A673 (cell line): ENCODE results near the gene MYOCD. TPM values are rescaled to one million over a fixed set of nuclear protein-coding genes. Genes with fewer than 3 reads are reported as not detected.

Experiments
- BruUV-seq: library from RNA; stranded (reverse); fragments of 400-500 nt; replicated peaks from 2 replicates; lab custom pipeline; 2021; lab: Mats Ljungman, UMichigan
- CTCF ChIA-PET: fragments of 300-600 bp; sonication (Branson Sonifier 250); formaldehyde crosslinking; loops from one replicate; lab custom pipeline; 2022; ENCODE audit warnings: antibody characterized with exemption; lab: Charles Lee
- POLR2A ChIA-PET: fragments of 300-600 bp; sonication (Branson Sonifier 250); formaldehyde crosslinking; loops from one replicate; lab custom pipeline; 2022; ENCODE audit warnings: antibody characterized with exemption; ENCODE audit not compliant: low non-redundant PET; lab: Charles Lee
- DNase-seq: peaks from one replicate; pipeline ENCODE4 v3.0.0-alpha.2; 2015; ENCODE audit warnings: low spot score
- H3K27ac ChIP-seq: fragments of 200-600 bp; sonication (generic); 2 replicates; pipeline ENCODE4 v1.5.1; 2016; ENCODE audit warnings: mixed run types, low read depth, mild to moderate bottlenecking, mixed read lengths, antibody characterized with exemption, low read length; ENCODE audit not compliant: poor library complexity, severe bottlenecking
- H3K27me3 ChIP-seq: fragments of 200-600 bp; sonication (generic); replicated peaks from 2 replicates; pipeline ENCODE4 v1.6.1; 2017; ENCODE audit warnings: mixed run types, low read depth, mild to moderate bottlenecking, mixed read lengths, antibody characterized with exemption, low read length; ENCODE audit not compliant: insufficient read depth, poor library complexity
- H3K36me3 ChIP-seq: fragments of 200-600 bp; sonication (generic); 2 replicates; pipeline ENCODE4 v1.6.1; 2016; ENCODE audit warnings: mixed run types, mild to moderate bottlenecking, mixed read lengths, antibody characterized with exemption, low read length; ENCODE audit not compliant: insufficient read depth, poor library complexity, severe bottlenecking
- H3K4me1 ChIP-seq: fragments of 200-600 bp; sonication (generic); 2 replicates; pipeline ENCODE4 v1.6.1; 2017; ENCODE audit warnings: mixed run types, mild to moderate bottlenecking, mixed read lengths, antibody characterized with exemption, low read length; ENCODE audit not compliant: insufficient read depth, poor library complexity, severe bottlenecking
- H3K4me3 ChIP-seq: fragments of 200-600 bp; sonication (generic); 2 replicates; pipeline ENCODE4 v1.5.1; 2016; ENCODE audit warnings: low read depth, mixed run types, mild to moderate bottlenecking, mixed read lengths, low read length; ENCODE audit not compliant: poor library complexity, severe bottlenecking
- H3K9me3 ChIP-seq: fragments of 200-600 bp; sonication (generic); 2 replicates; pipeline ENCODE4 v1.6.1; 2016; ENCODE audit warnings: mixed run types, low read depth, mild to moderate bottlenecking, mixed read lengths, antibody characterized with exemption, low read length; ENCODE audit not compliant: poor library complexity, severe bottlenecking
- EZH2 ChIP-seq: fragments of 200-600 bp; sonication (generic); IDR thresholded peaks from 2 replicates; pipeline ENCODE4 v1.6.1; 2017; ENCODE audit warnings: borderline replicate concordance, low read depth, mild to moderate bottlenecking, mixed read lengths, antibody characterized with exemption, low read length; ENCODE audit not compliant: poor library complexity, severe bottlenecking
- intact Hi-C: fragments of 100-400 bp; cut with micrococcal nuclease; formaldehyde crosslinking; loops from one replicate; pipeline ENCODE4 v1.10.0; 2022; ENCODE audit not compliant: unreplicated experiment
- total RNA-seq: library from RNA; stranded (reverse); gene quantifications from 2 replicates; pipeline ENCODE4 v1.2.3, GENCODE V29; 2021
- TF ChIP-seq, protein P1 (sequence below): fragments of 300-800, 200-600 bp; sonication (generic); conservative IDR thresholded peaks from 2 replicates; pipeline ENCODE4 v1.5.1; 2017; ENCODE audit warnings: low read depth, mild to moderate bottlenecking, antibody characterized with exemption, low read length, moderate library complexity, mixed read lengths

The MYOCD gene
- total RNA-seq, 1 experiment from 2014 or later: not detected

DNA sequence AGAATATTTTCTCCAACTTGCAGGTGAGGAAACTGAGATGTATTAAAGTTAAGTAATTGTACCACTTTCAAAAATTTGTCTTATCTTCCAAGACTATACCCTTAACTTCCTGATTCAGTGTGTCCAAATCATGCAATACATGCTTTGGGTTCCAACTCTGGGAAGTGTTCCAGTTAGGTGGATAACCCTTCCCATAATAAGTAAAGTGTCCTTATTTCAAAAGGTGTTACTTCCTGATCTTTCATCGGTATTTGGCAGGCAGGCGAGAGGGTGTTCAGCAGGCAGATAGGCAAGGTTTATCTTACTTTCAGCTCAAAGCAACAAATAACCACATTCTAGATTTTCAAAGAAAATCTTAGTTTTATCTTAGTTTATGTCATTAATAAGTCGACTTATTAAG is 77.4 kb downstream of the MYOCD start:
- intact Hi-C loops: loop anchor here (5.0 to 10.0 kb wide), 3 partner anchors 262 to 561 kb away; no protein-coding TSS in a partner anchor
- Histone ChIP-seq H3K27ac (no peak overlapping the region), H3K36me3 (no peaks in the 10 kb centered on the region), H3K4me3 (no peak overlapping the region), H3K9me3 (no peaks in the 10 kb centered on the region), H3K4me1 (no peaks in the 10 kb centered on the region), H3K27me3 (peaks cover 3% of the 10 kb centered on the region)
- ChIA-PET POLR2A (interaction anchor here (0.8 kb wide), 1 partner anchor 128 kb away, joined by 13 read pairs; no protein-coding TSS in a partner anchor), CTCF (no interaction called here)
- no TSS peak for BruUV-seq
- DNase-seq: no peak
- TF ChIP-seq EZH2: no peak
- TF ChIP-seq, protein P1, sequence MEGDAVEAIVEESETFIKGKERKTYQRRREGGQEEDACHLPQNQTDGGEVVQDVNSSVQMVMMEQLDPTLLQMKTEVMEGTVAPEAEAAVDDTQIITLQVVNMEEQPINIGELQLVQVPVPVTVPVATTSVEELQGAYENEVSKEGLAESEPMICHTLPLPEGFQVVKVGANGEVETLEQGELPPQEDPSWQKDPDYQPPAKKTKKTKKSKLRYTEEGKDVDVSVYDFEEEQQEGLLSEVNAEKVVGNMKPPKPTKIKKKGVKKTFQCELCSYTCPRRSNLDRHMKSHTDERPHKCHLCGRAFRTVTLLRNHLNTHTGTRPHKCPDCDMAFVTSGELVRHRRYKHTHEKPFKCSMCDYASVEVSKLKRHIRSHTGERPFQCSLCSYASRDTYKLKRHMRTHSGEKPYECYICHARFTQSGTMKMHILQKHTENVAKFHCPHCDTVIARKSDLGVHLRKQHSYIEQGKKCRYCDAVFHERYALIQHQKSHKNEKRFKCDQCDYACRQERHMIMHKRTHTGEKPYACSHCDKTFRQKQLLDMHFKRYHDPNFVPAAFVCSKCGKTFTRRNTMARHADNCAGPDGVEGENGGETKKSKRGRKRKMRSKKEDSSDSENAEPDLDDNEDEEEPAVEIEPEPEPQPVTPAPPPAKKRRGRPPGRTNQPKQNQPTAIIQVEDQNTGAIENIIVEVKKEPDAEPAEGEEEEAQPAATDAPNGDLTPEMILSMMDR: no peak

DNA sequence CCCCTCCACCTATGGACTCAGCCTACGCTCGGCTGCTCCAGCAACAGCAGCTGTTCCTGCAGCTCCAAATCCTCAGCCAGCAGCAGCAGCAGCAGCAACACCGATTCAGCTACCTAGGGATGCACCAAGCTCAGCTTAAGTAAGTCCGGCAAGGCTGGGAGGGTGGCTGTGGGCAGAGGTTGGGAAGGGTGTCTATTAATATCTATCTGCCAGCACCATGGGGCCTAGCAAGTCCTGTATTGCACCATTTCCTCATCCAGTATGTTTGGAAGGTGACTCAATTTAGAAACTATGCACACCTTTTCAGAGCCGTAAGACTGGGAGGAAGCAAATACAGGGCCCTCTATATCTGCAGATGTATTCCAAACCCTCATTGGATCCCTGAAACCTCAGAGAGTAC is 78.6 kb downstream of the MYOCD start:
- POLR2A ChIA-PET: no interaction called here
- no TSS peak for BruUV-seq
- intact Hi-C loops: loop anchor here (5.0 to 10.0 kb wide), 3 partner anchors 261 to 562 kb away; no protein-coding TSS in a partner anchor

DNA sequence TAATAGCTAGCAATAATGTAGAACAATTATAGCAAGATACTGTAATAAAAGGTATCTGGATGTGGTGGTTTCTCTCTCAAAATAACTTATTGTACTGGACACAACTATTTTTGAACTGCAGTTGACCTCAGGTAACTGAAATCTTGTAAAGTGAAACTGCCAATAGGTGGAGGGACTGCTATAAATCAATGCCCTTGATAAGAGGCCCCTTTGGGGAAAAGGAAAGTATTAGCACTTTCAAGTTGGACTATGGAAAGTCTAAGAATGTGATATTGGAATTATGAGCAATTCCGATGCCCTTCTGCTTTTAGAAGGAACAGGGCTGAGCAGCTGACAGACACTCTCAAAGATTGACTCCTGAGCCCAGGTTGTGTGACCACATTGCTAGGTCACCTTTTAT is 79.1 kb downstream of the MYOCD start:
- H3K36me3 ChIP-seq: no peaks in the 10 kb centered on the region

More for the DNA sequence above, 78.6 kb downstream of the MYOCD start:
- CTCF ChIA-PET: no interaction called here
- Histone ChIP-seq H3K27me3 (no peaks in the 10 kb centered on the region), H3K36me3 (no peaks in the 10 kb centered on the region), H3K4me1 (no peaks in the 10 kb centered on the region), H3K9me3 (no peaks in the 10 kb centered on the region), H3K27ac (no peak overlapping the region), H3K4me3 (no peak overlapping the region)
- no peak for DNase-seq
- TF ChIP-seq EZH2: no peak
- TF ChIP-seq, protein P1: no peak

More for the DNA sequence above, 79.1 kb downstream of the MYOCD start:
- Histone ChIP-seq H3K27ac (no peak overlapping the region), H3K27me3 (no peaks in the 10 kb centered on the region), H3K9me3 (no peaks in the 10 kb centered on the region), H3K4me1 (no peaks in the 10 kb centered on the region), H3K4me3 (no peak overlapping the region)
- POLR2A ChIA-PET: no interaction called here
- CTCF ChIA-PET: no interaction called here
- no peak for DNase-seq
- TF ChIP-seq EZH2: no peak
- TF ChIP-seq, protein P1: no peak
- BruUV-seq: no TSS peak
- intact Hi-C loops: loop anchor here (5.0 to 10.0 kb wide), 3 partner anchors 260 to 562 kb away; no protein-coding TSS in a partner anchor
